ENCODE measurements around the gene IGFBP2.

Gene IGFBP2

DNA sequence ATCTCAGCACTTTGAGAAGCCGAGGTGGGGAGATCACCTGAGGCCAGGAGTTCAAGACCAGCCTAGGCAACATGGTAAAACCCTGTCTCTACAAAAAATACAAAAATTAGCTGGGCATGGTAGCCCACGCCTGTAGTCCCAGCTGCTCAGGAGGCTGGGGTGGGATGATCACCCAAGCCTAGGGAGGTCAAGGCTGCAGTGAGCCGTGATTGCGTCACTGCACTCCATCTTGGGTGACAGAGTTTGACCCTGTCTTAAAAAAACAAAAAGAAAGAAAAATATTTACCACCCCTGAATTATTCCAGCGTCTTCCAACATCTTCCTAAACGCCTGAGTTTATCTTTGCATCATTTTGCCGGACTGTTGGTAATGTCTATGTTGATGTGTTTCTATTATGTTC is 68.3 kb downstream of the IGFBP2 start:
- no peak for DNase-seq (ENCODE audit: low spot score)

GRCh38 chr2:216702756-216703155 is 69.5 kb downstream of the IGFBP2 start:
- DNase-seq (ENCODE audit: low spot score) = no peak

DNA sequence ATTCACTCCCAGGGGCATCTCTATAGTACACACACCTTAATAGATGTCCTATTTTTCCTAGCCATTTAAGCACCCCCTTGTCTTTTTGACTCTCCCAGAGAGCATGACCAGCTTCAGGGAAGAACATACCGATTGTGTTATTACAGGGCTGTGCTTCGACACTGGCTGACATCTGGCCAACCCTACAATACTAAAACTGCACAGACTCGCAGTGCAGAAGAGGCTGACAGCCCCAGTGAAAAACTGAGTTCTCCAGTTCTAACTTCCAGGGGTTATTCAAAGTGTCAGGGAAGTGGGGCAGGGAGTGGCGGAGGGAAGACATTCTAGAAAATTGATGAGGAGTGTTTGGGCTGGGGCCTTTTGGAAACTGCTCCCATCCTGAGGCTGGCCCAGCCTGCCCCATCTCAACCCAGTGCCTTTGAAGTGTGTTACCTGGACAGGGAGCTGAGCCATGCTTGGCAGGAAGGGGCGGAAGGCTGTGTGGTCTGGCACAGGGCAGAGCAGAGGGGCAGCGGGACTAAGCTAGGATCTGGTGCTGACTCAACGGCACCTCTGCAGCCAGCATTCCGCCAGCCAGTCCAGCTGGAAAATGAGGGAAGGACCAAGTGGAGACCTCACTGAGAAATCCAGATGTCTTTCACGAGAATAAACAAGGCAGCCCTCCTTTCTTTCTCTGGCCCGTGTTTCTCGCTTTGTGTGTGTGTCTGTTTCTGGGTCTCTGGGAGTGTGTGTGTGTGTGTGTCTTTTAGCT is 77.5 kb downstream of the IGFBP2 start:
- no peak for DNase-seq (ENCODE audit: low spot score)

DNA sequence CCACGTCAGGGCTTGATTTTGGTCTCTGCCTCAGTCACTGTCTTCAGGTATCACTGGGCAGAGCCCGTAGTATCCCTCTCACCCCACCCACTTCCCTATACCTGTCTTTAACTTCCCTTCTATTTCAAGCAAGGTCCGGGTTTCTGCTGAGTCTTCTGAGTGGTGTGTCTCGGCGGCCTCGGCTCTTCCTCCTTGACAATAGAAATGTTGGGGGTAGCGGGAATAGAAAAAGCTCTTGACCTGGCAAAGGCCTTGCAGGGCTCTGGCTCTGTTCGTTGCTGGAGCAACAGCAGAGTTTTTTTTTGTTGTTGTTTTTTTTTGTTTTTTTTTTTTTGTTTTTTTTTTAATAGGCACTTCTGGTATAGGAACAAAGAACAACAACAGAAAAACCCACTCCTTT is 78.1 kb downstream of the IGFBP2 start:
- DNase-seq (ENCODE audit: low spot score) = no peak

GRCh38 chr2:216713691-216714336 is 80.6 kb downstream of the IGFBP2 start:
- DNase-seq (ENCODE audit: low spot score) = no peak

Data from SK-N-DZ (cell line).